K562 (cell line): Measurements from ENCODE around the gene EPS8L1. TPM values are rescaled to one million over a fixed set of nuclear protein-coding genes. Genes with fewer than 3 reads are reported as not detected.

Source experiments
- ATAC-seq: fragments of 200-7000 bp; cut with Tn5 transposase; 3 replicates; pipeline ENCODE4 v1.9.1; 2020; ENCODE audit warnings: moderate library complexity
- BruUV-seq: library from RNA; stranded (reverse); fragments of 400-500 nt; replicated peaks from 2 replicates; lab custom pipeline; 2021; lab: Mats Ljungman, UMichigan
- CTCF ChIA-PET: fragments of 300-600 bp; formaldehyde crosslinking; extraction: SDS; loops from one replicate; lab custom pipeline; 2021; ENCODE audit warnings: low intra/inter-chr PET ratio; lab: Yijun Ruan, JAX
- POLR2A ChIA-PET: fragments of 300-600, 350-650 bp; sonication (Branson Sonifier 250); formaldehyde crosslinking; extraction: SDS; loops from one replicate; lab custom pipeline; 2021; ENCODE audit warnings: antibody characterized with exemption, inconsistent platforms; lab: Yijun Ruan, JAX
- DNase-seq, 4 experiments: peaks; one replicate each; pipeline versions ENCODE4 v3.0.0 to v3.0.0-alpha.2; 2011 to 2018; ENCODE audit warnings: low spot score in 3 of 4, mixed read lengths in 3 of 4; ENCODE audit errors: extremely low read depth in 1 of 4
- FAIRE-seq: peaks from 2 replicates; lab custom pipeline; 2011; peaks lifted over from hg19 to GRCh38; lab: Jason Lieb, UNC
- H2AFZ ChIP-seq: 2 replicates; pipeline ENCODE4 v1.6.0; 2011; ENCODE audit warnings: low read depth, low read length, control low read depth, inconsistent platforms
- H3K27ac ChIP-seq: fragments of 200-600 bp; 3 replicates; pipeline ENCODE4 v1.8.0; 2011; ENCODE audit warnings: low read depth, mild to moderate bottlenecking, control low read depth, inconsistent platforms, low read length, moderate library complexity, mixed read lengths; ENCODE audit errors: extremely low read depth
- H3K27me3 ChIP-seq, 2 experiments: fragments of 300-600 bp in 1 of 2; 2 replicates in 1 of 2; 3 replicates in 1 of 2; pipeline versions ENCODE4 v1.6.0 to v1.8.0; 2011; ENCODE audit warnings: inconsistent platforms in 2 of 2, low read length in 2 of 2, mild to moderate bottlenecking in 1 of 2, mixed read lengths in 1 of 2, moderate library complexity in 1 of 2; ENCODE audit not compliant: control insufficient read depth in 2 of 2, insufficient read depth in 2 of 2
- H3K36me3 ChIP-seq: fragments of 300-600 bp; 3 replicates; pipeline ENCODE4 v1.8.0; 2011; ENCODE audit warnings: mild to moderate bottlenecking, low read length, inconsistent platforms; ENCODE audit not compliant: control insufficient read depth, insufficient read depth
- H3K4me1 ChIP-seq, 2 experiments: fragments of 200-600 bp in 1 of 2; replicated peaks in 1 of 2; 2 replicates in 1 of 2; 3 replicates in 1 of 2; pipeline versions ENCODE4 v1.5.1 to v1.8.0; 2011; ENCODE audit warnings: inconsistent platforms in 2 of 2, low read length in 2 of 2, mild to moderate bottlenecking in 1 of 2, mixed read lengths in 1 of 2, moderate library complexity in 1 of 2; ENCODE audit not compliant: control insufficient read depth in 2 of 2, insufficient read depth in 2 of 2
- H3K4me2 ChIP-seq: 2 replicates; pipeline ENCODE4 v1.6.1; 2011; ENCODE audit warnings: low read length, control low read depth, inconsistent platforms, mixed read lengths; ENCODE audit not compliant: insufficient read depth
- H3K4me3 ChIP-seq: fragments of 200-600 bp; sonication (generic), shearing (Covaris generic); 2 replicates; pipeline ENCODE4 v1.5.1; 2016; ENCODE audit warnings: control low read depth, inconsistent platforms
- H3K79me2 ChIP-seq: fragments of 200-600 bp; 3 replicates; pipeline ENCODE4 v1.8.0; 2011; ENCODE audit warnings: low read length, inconsistent platforms; ENCODE audit not compliant: control insufficient read depth, insufficient read depth
- H3K9ac ChIP-seq, 2 experiments: 2 replicates each; pipeline versions ENCODE4 v1.6.0 to v1.6.1; 2011; ENCODE audit warnings: low read depth in 2 of 2, low read length in 2 of 2, control low read depth in 1 of 2, inconsistent platforms in 1 of 2, mild to moderate bottlenecking in 1 of 2, mixed read lengths in 1 of 2; ENCODE audit not compliant: insufficient read depth in 1 of 2
- H3K9me1 ChIP-seq: one replicate; pipeline ENCODE4 v1.6.0; 2011; ENCODE audit warnings: inconsistent platforms, mild to moderate bottlenecking, low read length, moderate library complexity; ENCODE audit not compliant: control insufficient read depth, insufficient read depth
- H3K9me3 ChIP-seq: replicated peaks from 2 replicates; pipeline ENCODE4 v1.5.1; 2011; ENCODE audit warnings: low read depth, low read length, inconsistent platforms; ENCODE audit not compliant: control insufficient read depth, insufficient read depth
- H4K20me1 ChIP-seq: replicated peaks from 2 replicates; pipeline ENCODE4 v1.6.1; 2011; ENCODE audit warnings: low read length, inconsistent platforms, mixed read lengths; ENCODE audit not compliant: control insufficient read depth, insufficient read depth
- BRD4 ChIP-seq: fragments of 200-600 bp; sonication (generic); IDR thresholded peaks from 2 replicates; pipeline ENCODE4 v1.6.1; 2017; ENCODE audit warnings: inconsistent platforms
- CTBP1 ChIP-seq: fragments of 450-650 bp; IDR thresholded peaks from 2 replicates; pipeline ENCODE4 v1.6.1; 2016; ENCODE audit warnings: borderline replicate concordance
- HDGF ChIP-seq: fragments of 450-650 bp; IDR thresholded peaks from 2 replicates; pipeline ENCODE4 v1.6.1; 2016
- KDM1A ChIP-seq, 2 experiments: fragments of 450-650 bp; IDR thresholded peaks; 2 replicates each; pipeline ENCODE4 v1.6.1; 2016; ENCODE audit warnings: mild to moderate bottlenecking in 2 of 2
- NCOA4 ChIP-seq: fragments of 450-650 bp; IDR thresholded peaks from 2 replicates; pipeline ENCODE4 v1.6.1; 2018; ENCODE audit warnings: mild to moderate bottlenecking; ENCODE audit not compliant: partially characterized antibody
- SPI1 ChIP-seq: IDR thresholded peaks from 2 replicates; pipeline ENCODE4 v1.6.1; 2011; ENCODE audit warnings: low read depth, low read length, control low read depth, borderline replicate concordance
- WGBS: fragments of 100-300 bp; shearing (Covaris generic); methylation state at CpG from one replicate; pipeline ENCODE4 v1.1.6; 2016; ENCODE audit warnings: low coverage, mixed read lengths; ENCODE audit not compliant: insufficient coverage; ENCODE audit errors: missing lambda C conversion rate; 5-methylcytosine and 5-hydroxymethylcytosine counted together
- in situ Hi-C: fragments of 300-500 bp; cut with MboI; formaldehyde crosslinking; loops from 4 replicates; pipeline ENCODE4 v1.15.0; 2018; ENCODE audit warnings: inconsistent platforms, mixed read lengths
- intact Hi-C: fragments of 100-400 bp; cut with micrococcal nuclease; formaldehyde crosslinking; loops from 2 replicates; pipeline ENCODE4 v1.14.2; 2022
- polyA plus RNA-seq, 8 experiments: library from polyadenylated mRNA; depleted of rRNA in 4 of 8; stranded (reverse) in 5 of 8; unstranded in 3 of 8; fragments of >200 nt; fragmentation: Nextera tagmentation in 2 of 8; fragmentation: Illumina TruSeq in 1 of 8; extraction: Ambion mirVana in 2 of 8; extraction: Trizol in 1 of 8; gene quantifications; 2 replicates each; pipeline versions ENCODE4 v1.2.1 to v1.2.3, GENCODE V29; 2011 to 2014; ENCODE audit warnings: inconsistent platforms in 1 of 8, missing spikeins in 1 of 8
- total RNA-seq, 7 experiments: library from RNA; depleted of rRNA in 6 of 7; stranded (reverse); fragments of >200 nt in 6 of 7; fragmentation: Illumina TruSeq in 2 of 7; extraction: Trizol in 2 of 7; gene quantifications; 2 replicates each; pipeline versions ENCODE4 v1.2.1 to v1.2.3, GENCODE V29; 2011 to 2021; ENCODE audit warnings: low replicate concordance in 1 of 7
- TF ChIP-seq, protein P1 (sequence below): sonication (generic); formaldehyde crosslinking; IDR thresholded peaks from 2 replicates; pipeline ENCODE4 v1.8.0; 2022; ENCODE audit warnings: mild to moderate bottlenecking, missing genetic modification reagents
- TF ChIP-seq, protein P2 (sequence below): sonication (generic); formaldehyde crosslinking; IDR thresholded peaks from 2 replicates; pipeline ENCODE4 v1.8.0; 2023; ENCODE audit warnings: missing genetic modification reagents, mild to moderate bottlenecking, borderline replicate concordance

The EPS8L1 gene
- total and polyA plus RNA-seq, 9 of the 15 experiments (the other 6 are each of a cell fraction or from before 2014, with no cell fraction given), result 0.35 to 22.1 (median 11.9) TPM

DNA sequence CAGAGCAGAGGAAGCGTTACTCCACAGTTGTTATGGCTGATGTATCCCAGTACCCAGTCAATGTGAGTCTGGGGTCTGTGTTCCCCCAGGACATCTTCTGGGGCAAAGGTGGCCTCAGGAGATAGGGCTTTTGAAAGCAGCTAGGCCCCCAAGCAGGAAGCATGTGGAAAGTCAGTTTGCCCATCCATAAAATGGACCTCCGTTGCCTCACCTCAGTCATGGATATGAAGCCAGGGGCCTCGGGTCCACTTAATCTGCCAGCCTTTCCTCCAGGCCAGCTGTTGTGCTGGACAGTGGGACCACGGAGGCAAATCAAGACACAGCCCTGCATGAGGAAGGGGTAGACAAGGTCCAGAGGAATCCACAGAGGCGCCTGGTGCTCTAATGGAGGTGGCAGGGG is 3.3 kb downstream of the EPS8L1 start:
- peaks cover 0 to 51% of the 10 kb centered on the region in 2 experiments; a peak in 3 of 5 replicates for H3K4me1 ChIP-seq
- DNase-seq, result no peak
- H3K4me3 ChIP-seq, result no peak overlapping the region
- peaks cover 7% of the 10 kb centered on the region; the same call in 2 of the 3 replicates for H3K79me2 ChIP-seq
- no peaks in the 10 kb centered on the region for H3K9me1 ChIP-seq
- H3K27ac ChIP-seq, result no peak overlapping the region
- ChIA-PET CTCF (no interaction called here), POLR2A (interaction anchor here (2.4 kb wide), 1 partner anchor 9 kb away, joined by 32 read pairs; no protein-coding TSS in a partner anchor)
- H3K27me3 ChIP-seq, result no peaks in the 10 kb centered on the region
- peaks cover 7% of the 10 kb centered on the region; the same call in 1 of the 3 replicates for H3K36me3 ChIP-seq
- no peaks in the 10 kb centered on the region for H4K20me1 ChIP-seq
- in situ Hi-C loops, result no loop called here
- no peak for ATAC-seq
- BruUV-seq, result no TSS peak
- WGBS, result 63% methylated on average over 4 of the region's 5 CpGs
- peak overlapping the region in 1 of 2 experiments; percentile 3; a peak in 1 of 4 replicates for H3K9ac ChIP-seq
- H3K4me2 ChIP-seq, result no peak overlapping the region
- TF ChIP-seq, protein P1, sequence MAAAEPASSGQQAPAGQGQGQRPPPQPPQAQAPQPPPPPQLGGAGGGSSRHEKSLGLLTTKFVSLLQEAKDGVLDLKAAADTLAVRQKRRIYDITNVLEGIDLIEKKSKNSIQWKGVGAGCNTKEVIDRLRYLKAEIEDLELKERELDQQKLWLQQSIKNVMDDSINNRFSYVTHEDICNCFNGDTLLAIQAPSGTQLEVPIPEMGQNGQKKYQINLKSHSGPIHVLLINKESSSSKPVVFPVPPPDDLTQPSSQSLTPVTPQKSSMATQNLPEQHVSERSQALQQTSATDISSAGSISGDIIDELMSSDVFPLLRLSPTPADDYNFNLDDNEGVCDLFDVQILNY (CRISPR knock-in tag), result 0 out of 2 replicates have a peak, but pooled peaks have one; percentile 1
- no peak for TF ChIP-seq BRD4
- TF ChIP-seq, all 486 proteins: peak for 1
- intact Hi-C loops, result no loop called here
- Histone ChIP-seq H2AFZ (no peak overlapping the region), H3K9me3 (no peaks in the 10 kb centered on the region)
- FAIRE-seq, result peak; percentile 48

DNA sequence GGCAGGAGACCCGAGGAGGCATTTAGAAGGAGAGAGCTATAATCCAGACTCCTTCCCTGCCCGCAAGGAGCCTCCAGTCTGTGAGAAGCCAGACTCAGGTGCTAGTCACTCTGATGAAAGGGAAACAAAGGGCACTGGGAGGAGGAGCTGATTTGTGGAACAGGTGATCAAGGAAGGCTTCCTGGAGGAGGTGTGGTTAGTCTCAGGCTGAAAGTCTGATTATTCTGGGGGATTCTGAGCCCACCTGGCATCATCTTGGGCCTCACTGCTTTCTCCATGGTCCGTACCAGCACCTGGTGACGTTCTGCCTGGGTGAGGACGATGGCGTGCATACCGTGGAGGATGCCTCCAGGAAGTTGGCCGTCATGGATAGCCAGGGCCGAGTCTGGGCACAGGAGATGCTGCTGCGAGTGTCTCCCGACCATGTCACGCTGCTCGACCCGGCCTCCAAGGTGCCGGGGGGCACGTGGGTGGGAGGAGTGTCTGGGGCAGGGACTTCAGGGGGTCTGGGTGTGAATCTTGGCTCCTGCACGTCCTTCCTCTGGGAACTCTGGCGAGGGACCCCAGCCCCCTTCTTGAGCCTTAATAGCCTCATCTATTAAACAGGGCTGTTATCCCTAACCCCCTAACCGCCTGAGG is 3.9 kb downstream of the EPS8L1 start:
- in situ Hi-C loops, result no loop called here
- Histone ChIP-seq H4K20me1 (no peaks in the 10 kb centered on the region), H3K9ac (peak overlapping the region; percentile 92 to 95), H2AFZ (peak overlapping the region; percentile 92), H3K79me2 (peaks cover 7% of the 10 kb centered on the region; the same call in 2 of the 3 replicates), H3K27me3 (no peaks in the 10 kb centered on the region), H3K4me1 (peaks cover 0 to 55% of the 10 kb centered on the region in 2 experiments; a peak in 3 of 5 replicates), H3K4me3 (peak overlapping the region; percentile 86), H3K4me2 (peak overlapping the region; percentile 98), H3K9me3 (no peaks in the 10 kb centered on the region), H3K27ac (peak overlapping the region; percentile 99), H3K9me1 (no peaks in the 10 kb centered on the region), H3K36me3 (peaks cover 7% of the 10 kb centered on the region; the same call in 1 of the 3 replicates)
- TSS peak; percentile 69 for BruUV-seq
- 60% methylated on average over 19 of the region's 19 CpGs for WGBS
- ChIA-PET POLR2A (interaction anchor here (0.6 to 2.4 kb wide), 4 partner anchors 10 to 198 kb away, joined by 3 to 32 read pairs (median 5); partner anchors contain the start of gene RDH13), CTCF (no interaction called here)
- DNase-seq (no peak), ATAC-seq (no peak), FAIRE-seq (peak; percentile 65)
- intact Hi-C loops, result loop anchor here (10.0 kb wide), 1 partner anchor 335 kb away; no protein-coding TSS in a partner anchor
- no peak for TF ChIP-seq SPI1
- no peak for TF ChIP-seq NCOA4
- TF ChIP-seq CTBP1, result no peak
- TF ChIP-seq KDM1A (IDR thresholded peaks at IDR 0.05), result peak; percentile 58 to 70; a peak in 3 of 4 replicates
- TF ChIP-seq HDGF, result peak; percentile 77; the same call in 1 of the 2 replicates
- TF ChIP-seq, protein P2, sequence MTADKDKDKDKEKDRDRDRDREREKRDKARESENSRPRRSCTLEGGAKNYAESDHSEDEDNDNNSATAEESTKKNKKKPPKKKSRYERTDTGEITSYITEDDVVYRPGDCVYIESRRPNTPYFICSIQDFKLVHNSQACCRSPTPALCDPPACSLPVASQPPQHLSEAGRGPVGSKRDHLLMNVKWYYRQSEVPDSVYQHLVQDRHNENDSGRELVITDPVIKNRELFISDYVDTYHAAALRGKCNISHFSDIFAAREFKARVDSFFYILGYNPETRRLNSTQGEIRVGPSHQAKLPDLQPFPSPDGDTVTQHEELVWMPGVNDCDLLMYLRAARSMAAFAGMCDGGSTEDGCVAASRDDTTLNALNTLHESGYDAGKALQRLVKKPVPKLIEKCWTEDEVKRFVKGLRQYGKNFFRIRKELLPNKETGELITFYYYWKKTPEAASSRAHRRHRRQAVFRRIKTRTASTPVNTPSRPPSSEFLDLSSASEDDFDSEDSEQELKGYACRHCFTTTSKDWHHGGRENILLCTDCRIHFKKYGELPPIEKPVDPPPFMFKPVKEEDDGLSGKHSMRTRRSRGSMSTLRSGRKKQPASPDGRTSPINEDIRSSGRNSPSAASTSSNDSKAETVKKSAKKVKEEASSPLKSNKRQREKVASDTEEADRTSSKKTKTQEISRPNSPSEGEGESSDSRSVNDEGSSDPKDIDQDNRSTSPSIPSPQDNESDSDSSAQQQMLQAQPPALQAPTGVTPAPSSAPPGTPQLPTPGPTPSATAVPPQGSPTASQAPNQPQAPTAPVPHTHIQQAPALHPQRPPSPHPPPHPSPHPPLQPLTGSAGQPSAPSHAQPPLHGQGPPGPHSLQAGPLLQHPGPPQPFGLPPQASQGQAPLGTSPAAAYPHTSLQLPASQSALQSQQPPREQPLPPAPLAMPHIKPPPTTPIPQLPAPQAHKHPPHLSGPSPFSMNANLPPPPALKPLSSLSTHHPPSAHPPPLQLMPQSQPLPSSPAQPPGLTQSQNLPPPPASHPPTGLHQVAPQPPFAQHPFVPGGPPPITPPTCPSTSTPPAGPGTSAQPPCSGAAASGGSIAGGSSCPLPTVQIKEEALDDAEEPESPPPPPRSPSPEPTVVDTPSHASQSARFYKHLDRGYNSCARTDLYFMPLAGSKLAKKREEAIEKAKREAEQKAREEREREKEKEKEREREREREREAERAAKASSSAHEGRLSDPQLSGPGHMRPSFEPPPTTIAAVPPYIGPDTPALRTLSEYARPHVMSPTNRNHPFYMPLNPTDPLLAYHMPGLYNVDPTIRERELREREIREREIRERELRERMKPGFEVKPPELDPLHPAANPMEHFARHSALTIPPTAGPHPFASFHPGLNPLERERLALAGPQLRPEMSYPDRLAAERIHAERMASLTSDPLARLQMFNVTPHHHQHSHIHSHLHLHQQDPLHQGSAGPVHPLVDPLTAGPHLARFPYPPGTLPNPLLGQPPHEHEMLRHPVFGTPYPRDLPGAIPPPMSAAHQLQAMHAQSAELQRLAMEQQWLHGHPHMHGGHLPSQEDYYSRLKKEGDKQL (CRISPR knock-in tag), result no peak
